Activated CD8-positive, alpha-beta memory T cell treated with anti-CD3 and anti-CD28 coated beads for 4 hours (primary cell): ENCODE data around the gene CACNA1D.

Experiments
- DNase-seq, 2 donors: peaks; one replicate each; pipeline ENCODE4 v3.0.0-alpha.2; 2020; ENCODE audit warnings: low read depth in 2 of 2

The CACNA1D gene

DNA sequence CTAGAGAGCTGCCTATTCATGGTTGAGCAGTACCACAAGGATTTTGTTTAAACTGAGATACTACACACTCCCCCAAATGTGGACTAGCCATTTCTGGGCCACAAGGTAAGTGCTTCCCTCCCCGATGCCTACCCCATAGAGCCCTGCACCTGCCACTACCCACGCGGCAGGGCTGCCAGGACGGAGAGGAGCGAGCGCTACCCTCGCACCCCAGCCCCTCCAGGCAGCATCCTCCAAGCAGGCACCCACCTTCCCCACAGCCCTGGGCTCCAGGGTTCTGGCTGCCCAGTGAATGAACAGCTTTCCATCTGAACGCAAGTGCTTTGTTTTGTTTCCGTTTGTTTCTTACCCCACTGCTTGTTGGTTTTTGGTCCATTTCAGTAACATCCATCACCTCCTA lies 292.6 kb downstream of the CACNA1D start:
- no peak for DNase-seq

DNA sequence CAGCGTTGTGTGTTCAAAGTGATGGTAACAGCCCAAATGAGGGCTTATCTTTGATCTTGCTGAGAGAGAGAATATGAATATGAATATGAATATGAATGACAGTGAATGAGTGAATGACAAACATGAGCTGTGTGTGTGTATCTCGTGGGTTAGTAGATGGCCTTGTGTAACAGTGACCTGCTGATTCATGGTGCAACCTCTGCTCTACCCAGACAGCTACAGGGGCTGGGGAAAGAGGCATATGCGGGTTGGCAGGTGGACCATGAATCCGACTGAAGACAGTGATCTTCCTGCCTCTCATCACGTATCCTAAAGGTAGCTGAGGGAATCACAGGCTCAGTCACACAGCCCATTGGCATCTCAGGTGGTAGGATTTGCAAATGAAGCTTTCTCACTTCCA lies 293.6 kb downstream of the CACNA1D start:
- no peak for DNase-seq

DNA sequence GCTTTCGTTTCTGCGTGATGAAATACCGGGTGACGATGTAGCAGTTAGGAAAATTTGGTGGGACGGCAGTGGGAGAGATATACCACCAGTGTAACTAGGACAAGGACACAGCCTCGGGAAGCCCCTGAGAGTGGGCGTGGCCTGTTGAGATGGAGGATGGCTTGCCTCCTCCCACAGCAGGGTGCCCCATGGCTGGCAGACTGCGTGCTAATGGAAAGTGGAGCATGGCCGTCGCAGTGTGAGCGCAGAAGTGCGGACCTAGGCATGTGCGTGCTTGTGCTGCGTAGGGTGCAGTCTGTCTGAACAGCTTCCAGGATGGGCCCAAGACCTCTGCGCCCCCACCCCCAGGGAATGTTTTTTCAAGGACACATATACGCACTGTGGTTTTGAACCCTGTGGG lies 295.0 kb downstream of the CACNA1D start:
- DNase-seq, result no peak

DNA sequence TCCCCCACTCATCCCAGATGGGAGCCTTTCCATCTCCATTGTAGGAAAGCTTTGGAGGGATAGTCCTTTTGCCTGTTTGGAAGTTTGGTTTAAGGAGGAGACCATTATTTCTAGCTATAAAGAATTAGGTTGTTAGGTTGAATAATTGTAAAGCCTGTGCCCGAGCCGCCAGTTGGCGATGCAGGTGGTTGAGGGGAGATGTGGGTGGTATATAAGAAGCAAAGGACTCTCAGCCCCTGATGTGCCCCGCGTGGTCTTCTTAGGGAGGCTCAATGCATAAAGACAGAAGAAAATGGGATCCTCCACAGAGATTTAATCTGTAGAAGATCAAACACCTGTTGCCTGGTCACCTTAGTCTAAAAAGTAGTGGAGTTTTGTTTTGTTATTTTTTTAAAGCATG lies 296.1 kb downstream of the CACNA1D start:
- no peak for DNase-seq

DNA sequence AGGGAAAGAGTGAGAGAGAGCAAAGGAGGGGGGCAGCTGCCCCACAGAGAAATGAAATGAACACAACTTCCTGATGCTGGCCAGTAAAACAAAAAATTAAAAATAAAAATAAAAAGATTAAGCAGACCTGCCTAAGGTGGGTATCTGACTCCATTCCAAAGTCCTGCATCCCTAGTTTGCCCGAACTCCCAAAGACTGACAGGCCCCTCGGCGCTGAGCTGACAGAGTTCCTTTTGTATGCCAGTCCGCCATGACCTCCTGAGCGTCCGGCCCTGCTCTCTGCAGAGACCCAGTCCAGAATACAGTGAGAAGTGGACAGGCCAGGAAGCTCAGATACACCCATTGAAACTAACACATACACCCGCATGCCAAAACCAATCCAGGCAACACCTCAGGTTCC lies 296.9 kb downstream of the CACNA1D start:
- no peak for DNase-seq

DNA sequence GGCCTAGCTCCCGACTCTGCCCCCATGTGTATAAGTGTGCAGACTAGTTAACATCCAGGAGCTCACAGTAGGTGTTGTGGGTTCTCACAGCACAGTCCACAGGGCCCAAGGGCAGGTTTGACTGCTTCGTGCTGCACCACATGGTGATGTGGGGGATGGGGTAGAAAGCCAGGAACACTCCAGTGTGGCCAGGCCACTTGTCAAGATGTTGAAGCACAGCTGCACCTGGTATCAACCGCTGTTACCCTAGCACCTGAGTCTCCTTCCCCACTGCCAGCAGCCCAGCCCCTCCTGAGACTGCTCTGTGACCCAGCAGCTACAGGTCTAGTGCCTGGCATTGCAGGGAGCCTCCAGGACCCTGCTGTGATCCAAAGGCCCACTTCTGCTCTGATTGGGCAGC lies 298.5 kb downstream of the CACNA1D start:
- no peak for DNase-seq

DNA sequence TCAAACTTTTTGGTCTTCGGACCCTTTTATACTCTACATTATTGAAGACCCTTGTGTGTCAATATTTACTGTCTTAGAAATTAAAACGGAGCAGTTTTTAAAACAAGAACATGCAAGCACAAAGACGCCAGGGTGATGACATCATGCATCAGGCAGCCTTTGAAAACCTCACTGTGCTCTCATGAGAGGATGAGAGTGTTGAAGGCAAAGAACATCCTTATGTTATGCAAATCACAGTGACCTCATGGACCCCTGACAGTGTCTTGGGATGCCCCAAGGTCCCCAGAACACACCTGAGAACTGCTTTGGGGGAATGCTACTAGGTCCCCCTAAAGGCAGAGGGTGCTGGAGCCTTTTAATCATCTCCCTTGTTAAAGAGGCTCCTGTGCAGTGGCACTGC lies 300.2 kb downstream of the CACNA1D start:
- no peak for DNase-seq

DNA sequence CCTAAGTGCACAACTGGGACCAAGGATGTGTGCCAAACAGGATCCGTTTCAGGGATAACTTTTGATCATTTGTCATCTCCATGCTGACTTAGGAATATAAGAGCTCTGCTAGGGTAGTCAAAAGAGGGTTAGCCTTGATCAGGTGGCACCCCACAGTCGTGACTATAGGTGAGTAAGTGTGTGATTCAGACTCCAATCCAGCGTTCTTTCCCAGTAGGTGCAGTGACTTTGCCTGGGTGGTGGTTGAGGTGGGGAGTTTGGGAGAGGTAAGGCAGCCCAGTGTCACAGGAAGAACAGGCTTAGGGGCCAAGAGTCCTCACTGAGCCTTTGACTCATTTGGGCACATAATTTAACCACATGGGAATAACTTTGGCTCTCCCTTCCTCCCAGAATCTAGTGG lies 300.8 kb downstream of the CACNA1D start:
- DNase-seq, result no peak

DNA sequence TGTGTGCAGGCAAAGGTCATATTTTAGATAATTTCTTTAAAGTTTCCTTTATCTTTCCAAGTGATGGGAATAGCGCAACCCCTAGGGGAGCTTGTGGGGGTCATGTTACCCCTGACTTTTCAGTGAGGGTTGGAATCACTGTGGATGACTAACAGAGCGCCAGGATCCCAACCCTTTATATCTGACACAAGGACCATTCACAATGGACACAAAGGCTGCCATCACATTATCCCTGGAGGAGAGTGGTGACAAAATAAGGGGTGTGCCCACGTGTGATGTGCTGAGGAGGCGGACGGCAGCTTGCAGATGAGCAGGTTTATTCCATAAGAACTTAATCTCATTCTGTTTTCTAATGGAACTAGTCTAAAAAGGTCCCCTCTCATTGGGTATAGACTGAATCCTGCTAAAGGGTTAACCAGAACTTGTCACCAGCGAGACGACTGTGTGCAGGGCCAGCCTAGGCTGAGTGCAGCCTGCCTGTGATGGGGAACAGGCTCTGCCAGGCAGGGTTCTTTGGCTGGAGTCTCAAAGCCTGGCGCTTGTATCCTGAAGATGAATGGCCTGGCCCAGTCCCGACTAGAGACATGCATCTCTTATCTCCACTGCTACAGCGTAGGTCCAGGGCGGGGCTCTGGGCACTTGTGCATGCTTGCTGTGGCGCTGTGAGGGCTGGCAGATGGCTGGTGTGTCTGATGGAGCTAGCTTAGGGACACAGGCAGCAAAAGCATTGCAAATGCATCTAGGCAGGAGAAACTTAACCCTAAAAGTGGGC lies 301.6 kb downstream of the CACNA1D start:
- no peak for DNase-seq

DNA sequence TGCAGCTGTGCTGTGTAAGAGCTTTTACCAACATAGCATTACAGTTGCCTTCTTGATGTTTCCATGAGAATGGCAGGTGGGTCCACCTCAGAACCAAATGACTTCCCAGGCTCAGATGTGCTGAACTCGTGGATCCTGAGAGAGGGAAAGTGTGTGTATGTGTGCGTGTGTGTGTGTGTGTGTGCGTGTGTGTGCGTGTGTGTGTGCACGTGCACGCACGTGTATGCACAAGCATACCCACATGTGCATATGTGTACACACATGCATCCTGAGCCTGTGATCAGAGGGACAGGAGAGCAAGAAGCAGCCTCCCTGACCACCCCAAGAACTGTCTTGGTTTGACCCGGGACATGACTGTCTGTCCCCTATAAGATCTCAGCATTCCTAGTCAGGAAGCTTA lies 303.7 kb downstream of the CACNA1D start:
- DNase-seq, result no peak

DNA sequence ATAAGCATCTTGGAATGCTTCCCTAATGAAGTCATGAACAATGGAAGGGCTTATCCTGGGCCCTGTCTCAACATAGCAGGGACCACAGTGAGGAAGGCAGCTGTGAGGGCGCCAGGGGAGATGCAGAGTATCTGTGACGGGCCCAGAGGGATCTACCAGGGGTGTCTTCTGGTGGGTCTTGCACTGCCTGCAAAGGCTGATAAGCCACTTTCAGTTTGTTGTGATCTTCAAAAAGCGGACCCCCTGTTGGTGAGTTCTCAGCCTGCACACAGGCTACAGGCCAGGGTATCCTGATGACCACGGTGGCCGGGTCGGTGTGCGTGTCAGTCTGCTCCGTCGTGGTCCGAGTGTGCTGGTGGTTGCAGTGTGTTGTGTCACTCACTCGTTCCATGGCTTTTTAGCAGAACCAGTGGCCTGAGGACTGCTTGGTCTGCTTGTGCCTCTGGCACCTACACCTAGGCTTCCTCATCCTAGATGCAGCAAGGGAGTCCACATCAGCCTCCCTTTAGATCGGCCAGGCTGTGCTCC lies 305.0 kb downstream of the CACNA1D start:
- DNase-seq, result no peak

DNA sequence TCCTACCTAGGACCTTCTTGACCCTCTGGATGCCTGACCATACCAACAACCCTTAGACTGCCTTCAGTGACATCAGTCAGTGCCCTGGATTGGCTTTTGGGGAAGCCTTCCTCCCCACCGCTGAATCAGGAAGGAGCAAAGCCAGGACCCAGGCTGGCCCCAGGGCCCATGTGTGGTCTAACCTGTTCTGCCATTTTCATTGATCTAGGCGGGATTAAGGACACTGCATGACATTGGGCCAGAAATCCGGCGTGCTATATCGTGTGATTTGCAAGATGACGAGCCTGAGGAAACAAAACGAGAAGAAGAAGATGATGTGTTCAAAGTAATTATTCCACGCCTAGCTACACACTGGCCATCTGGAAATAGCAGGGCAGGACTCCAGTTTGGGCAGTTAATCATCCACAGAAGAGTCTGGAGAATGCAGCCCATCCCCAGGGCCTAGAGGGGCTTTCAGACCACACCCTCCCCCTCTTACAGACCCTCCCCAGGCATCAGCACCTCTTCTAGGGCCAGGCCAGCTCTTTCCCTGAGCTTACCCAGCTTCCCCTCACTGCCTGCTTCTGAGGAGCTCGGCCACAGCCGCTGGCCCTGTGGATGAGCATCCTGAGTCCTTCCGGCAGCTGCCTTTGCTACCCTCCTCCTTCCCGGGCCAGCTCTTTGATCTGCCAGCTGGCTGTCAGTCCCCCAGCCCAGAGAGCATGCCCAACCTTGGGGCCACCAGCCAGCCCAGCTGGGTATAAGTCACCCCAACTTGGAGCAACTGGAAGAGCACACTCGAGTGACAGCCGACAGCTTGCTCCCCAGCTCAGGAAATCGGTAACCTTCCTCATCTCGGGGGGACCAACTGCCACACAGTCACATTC lies 305.9 kb downstream of the CACNA1D start:
- DNase-seq, result no peak

DNA sequence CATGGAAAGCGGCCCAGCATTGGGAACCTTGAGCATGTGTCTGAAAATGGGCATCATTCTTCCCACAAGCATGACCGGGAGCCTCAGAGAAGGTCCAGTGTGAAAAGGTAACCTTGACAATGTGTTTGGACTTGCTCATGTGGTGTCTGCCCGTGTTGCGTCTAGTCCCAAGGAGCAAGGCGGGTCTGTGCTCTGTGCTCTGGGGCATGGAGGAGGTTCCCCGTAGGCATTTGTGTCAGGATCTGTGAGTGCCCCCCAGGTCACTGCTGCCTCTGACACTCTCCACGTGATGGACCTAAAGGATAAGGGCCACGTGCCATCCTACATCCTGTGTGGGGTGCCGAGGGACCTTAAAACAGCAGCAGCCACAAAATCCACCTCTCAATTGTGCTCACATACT lies 306.9 kb downstream of the CACNA1D start:
- no peak for DNase-seq

DNA sequence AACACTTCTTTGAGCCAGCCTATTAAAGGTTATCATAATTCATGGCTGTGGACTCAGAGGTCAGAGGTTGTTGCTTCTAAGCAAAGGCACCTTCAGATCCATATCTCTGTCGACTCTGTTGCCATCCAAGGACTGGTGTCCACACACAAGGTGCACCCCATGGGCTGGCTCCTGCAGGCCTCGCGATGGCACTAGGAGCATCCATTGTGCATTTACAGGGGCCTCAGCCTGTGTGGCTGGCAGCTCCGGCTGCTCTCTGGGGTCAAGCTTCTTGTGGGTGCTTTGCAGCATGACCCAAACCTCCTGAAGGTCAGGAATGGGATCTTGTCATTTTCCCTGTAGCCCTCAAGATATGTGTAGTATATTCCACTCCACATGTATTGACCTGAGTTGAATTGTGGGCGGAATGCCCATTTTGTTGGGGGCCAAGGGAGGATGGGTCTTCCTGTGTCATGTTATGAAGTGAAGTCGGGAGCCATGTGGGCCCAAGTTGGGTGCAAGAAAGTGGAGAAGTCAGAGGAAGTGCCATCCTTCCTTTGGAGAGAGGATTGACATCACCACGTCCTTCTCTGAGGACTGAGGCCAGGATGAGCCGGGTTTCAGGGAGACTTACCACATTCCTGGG lies 308.0 kb downstream of the CACNA1D start:
- no peak for DNase-seq

DNA sequence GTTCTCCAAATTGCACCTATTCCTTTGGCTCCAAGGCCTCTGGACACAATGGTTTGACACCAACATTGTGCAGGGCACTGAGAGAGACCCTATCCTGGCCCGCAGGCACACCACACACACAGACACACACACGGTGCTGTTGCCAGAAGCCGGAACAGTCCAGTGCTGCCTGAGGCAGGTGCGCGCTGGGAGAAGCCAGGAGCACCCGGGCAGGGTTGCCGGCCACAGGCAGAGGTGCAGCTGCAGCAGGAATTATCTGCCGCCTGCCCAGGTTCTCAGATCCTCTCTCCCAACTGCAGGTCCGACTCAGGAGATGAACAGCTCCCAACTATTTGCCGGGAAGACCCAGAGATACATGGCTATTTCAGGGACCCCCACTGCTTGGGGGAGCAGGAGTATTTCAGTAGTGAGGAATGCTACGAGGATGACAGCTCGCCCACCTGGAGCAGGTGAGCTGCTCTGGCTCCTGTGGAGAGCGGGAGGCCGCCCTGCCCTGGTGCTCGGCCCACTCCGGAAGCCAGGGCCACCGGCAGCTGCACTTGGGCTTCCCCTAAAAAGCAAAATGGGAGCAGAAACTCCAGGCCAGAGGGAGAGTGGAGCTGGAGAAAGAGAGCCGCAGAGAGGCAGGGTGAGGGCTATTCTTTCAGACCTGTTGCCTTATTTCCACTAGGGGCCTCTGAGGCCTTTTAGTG lies 308.9 kb downstream of the CACNA1D start:
- DNase-seq, result no peak

DNA sequence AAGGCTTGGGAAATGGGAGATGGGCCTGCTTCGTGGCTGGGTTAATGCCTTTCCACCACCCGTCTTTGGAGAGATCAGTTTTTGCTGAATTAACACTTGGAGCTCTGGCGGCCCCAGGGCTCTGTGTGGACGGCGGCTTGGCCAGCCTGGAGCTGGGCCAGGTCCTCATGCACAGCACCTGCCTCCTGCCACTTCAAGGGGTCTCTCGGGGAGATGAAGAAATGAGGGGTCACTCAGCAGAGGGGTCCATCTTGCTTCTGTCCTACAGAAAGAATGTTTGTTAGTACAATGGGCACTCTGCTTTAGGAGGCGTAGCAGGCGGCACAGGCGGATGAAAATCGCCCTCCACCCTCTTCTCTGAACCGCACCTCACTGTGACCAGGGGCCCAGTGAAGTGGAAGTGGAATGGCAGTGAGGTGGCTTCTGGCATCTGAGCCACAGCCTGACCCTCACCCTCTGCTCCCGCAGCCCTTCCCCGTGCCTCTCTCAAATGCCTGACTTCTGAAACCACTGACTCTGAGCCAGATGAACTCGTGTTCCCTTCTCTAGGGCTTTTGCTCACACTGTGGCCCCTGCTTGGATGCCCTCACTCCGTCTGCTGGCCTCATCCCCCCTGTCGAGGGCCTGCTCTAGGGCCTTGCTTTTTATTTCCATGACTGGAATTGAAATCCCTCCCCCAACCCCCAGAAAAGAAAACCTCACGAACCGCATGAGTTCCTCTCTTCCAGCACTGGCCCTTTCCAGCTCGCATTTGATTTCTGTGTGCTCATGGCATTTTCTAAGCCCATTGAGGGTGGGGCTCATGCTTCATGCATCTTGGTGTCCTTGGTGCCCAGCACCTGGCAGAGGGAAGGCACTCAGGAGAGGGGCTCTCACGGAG lies 309.6 kb downstream of the CACNA1D start:
- no peak for DNase-seq

DNA sequence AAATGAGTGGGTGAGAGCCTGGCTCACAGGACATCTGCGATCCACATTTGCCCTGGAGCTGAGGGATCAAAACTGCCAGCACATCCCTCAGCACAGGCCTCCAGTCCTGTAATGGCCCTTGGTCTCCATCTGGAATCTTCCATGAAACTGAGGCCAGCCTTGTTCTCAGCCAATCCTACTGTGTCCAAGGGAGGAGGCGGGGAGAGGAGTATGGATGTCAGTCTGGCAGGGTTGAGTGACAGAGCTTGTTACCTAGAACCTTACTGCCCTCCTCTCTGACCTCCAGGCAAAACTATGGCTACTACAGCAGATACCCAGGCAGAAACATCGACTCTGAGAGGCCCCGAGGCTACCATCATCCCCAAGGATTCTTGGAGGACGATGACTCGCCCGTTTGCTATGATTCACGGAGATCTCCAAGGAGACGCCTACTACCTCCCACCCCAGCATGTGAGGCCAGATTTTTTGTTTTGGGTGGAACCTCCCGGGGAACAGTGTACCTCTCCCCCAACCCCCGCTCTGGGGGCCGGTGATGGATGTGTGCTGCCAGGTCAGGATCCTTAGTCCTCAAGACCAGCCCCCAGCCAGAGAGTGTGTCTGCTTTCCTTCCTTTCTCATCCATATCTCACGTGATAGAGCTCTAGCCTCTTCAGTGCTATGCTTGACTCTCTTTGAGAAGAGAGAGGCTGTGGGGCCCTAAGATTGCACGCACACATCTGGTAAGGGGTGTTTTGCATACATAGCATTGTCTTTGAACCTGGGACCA lies 310.5 kb downstream of the CACNA1D start:
- no peak for DNase-seq

DNA sequence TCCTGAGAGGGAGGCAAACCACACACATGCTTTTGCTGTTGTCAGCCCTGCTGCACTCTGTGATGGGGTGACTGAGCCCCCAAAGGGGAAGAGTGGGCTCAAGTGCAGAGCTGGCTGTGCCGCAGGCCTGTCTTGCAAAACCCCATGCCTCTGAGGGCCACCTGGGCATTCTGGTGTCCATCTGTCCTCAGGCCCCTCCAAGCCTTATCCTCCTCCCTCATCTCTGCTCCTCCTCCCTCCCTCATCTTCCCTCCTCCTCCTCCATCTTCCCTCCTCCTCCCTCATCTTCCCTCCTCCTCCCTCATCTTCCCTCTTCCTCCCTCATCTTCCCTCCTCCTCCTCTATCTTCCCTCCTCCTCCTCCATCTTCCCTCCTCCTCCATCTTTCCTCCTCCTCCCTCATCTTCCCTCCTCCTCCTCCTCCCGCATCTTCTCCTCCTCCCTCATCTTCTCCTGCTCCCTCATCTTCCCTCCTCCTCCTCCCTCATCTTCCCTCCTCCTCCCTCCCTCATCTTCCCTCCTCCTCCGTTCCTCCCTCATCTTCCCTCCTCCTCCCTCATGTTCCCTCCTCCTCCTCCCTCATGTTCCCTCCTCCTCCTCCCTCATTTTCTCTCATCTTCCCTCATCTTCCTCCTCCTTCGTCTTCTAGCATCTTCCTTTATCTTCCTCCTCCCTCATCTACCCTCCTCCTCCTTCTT lies 311.2 kb downstream of the CACNA1D start:
- no peak for DNase-seq
